ENCODE data around the gene PTRH1.

GRCh38 chr9:127744398-127745110, 29.1 kb upstream of the PTRH1 start:
- TF ChIP-seq CTCF (conservative IDR thresholded peaks at IDR 0.05; ENCODE audit: low read length) (no peak), EZH2phosphoT487 (IDR thresholded peaks at IDR 0.05; ENCODE audit: borderline replicate concordance) (no peak)

Measured in Loucy (cell line).